Gastrocnemius medialis (tissue), 4 donors: ENCODE measurements around the gene TCN2.

Source experiments
- POLR2A ChIP-seq, 2 donors: fragments of 450-650 bp; IDR thresholded peaks; one replicate each; pipeline ENCODE4 v1.6.1; 2017; ENCODE audit warnings: antibody characterized with exemption in 2 of 2, mild to moderate bottlenecking in 2 of 2, moderate library complexity in 2 of 2
- TF ChIP-seq, protein P1 (sequence below), 5 experiments: fragments of 450-650 bp in 3 of 5; fragments of 200-600 bp in 2 of 5; sonication (generic) in 2 of 5; IDR thresholded peaks in 4 of 5; conservative IDR thresholded peaks in 1 of 5; 1 replicate in 4 of 5; 2 replicates in 1 of 5; pipeline ENCODE4 v1.5.1; 2016 to 2019; ENCODE audit warnings: antibody characterized with exemption in 5 of 5, mild to moderate bottlenecking in 3 of 5, moderate library complexity in 3 of 5

DNA sequence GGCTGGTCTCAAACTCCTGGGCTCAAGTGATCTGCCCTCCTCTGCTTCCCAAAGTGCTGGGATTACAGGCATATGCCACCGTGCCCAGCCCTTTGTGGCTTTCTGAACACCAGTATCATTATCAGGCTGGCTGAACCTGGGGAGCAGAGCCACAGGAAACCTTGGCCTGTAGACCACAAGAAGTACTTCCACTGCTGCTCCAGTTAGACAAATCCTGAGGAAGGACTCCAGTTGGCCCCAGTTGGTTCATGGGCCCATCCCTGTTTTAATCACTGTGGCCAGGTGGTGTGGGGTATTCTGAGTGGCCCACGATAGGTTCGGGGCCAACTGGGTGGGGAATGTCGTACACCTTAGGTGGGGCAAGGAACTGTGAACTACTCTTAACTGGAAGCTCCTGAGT, 66.2 kb downstream of the TCN2 start:
- TF ChIP-seq, protein P1, sequence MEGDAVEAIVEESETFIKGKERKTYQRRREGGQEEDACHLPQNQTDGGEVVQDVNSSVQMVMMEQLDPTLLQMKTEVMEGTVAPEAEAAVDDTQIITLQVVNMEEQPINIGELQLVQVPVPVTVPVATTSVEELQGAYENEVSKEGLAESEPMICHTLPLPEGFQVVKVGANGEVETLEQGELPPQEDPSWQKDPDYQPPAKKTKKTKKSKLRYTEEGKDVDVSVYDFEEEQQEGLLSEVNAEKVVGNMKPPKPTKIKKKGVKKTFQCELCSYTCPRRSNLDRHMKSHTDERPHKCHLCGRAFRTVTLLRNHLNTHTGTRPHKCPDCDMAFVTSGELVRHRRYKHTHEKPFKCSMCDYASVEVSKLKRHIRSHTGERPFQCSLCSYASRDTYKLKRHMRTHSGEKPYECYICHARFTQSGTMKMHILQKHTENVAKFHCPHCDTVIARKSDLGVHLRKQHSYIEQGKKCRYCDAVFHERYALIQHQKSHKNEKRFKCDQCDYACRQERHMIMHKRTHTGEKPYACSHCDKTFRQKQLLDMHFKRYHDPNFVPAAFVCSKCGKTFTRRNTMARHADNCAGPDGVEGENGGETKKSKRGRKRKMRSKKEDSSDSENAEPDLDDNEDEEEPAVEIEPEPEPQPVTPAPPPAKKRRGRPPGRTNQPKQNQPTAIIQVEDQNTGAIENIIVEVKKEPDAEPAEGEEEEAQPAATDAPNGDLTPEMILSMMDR (IDR thresholded peaks at IDR 0.05 in 4 of 5, conservative IDR thresholded peaks at IDR 0.05 in 1 of 5): no peak
- no peak for TF ChIP-seq POLR2A (IDR thresholded peaks at IDR 0.05)
